Caki2 (cell line): ENCODE measurements around the gene TRIML2. TPM values are rescaled to one million over a fixed set of nuclear protein-coding genes. Genes with fewer than 3 reads are reported as not detected.

Experiments used
- total RNA-seq: library from RNA; depleted of rRNA; stranded (reverse); fragments of >200 nt; shearing (Covaris generic); gene quantifications from 2 replicates; pipeline ENCODE4 v1.2.3, GENCODE V29; 2014; ENCODE audit warnings: low replicate concordance; rRNA removed

Gene TRIML2
- total RNA-seq, 1 experiment from 2014 or later = not detected

Other genes with a start within 250 kb of the TRIML2 start
- not detected in 2 replicates for gene ZFP42, start 113.8 kb downstream of the TRIML2 start, total RNA-seq
- not detected in 2 replicates for gene TRIML1, start 29.8 kb upstream of the TRIML2 start, total RNA-seq